ENCODE results near the gene SLC35B1.

The SLC35B1 gene

DNA sequence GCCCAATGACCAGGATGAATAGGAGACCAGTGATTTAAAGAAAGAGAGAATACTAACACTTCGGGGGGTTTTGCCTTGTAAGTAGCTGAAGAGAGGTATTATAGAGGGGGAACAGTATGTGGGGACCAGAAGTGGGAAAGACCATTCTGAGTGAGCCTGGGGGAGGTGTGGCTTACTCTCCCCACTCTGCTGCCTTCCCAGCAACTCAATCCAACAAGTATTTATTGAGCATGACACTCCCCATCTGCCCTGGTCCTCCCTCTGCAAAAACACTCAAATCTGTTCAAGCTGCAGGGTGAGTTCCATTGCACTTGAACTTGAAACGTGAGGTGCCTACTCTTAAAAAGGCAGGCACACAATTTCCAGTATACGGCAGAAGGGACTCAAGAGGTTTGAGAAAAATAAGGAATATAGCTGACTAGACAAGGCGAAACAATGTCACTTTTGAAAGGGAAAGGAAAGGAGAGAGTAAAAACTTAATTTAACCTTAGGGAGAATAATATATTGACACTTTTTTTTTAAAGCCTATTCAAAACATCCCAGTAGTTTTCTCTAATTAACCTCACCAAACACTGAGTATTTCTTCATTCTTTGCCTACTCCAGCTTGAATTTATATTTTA is 48.0 kb upstream of the SLC35B1 start:
- Histone ChIP-seq H3K9me3 (ENCODE audit: insufficient read depth, low read length) (no peaks in the 10 kb centered on the region), H4K20me1 (ENCODE audit: insufficient read depth, low read length) (0 out of 2 replicates have a peak, but pooled peaks cover 2% of the 10 kb centered on the region), H3K9ac (ENCODE audit: low read length) (no peak overlapping the region), H2AFZ (ENCODE audit: low read depth, low read length) (no peak overlapping the region), H3K4me2 (ENCODE audit: low read length) (no peak overlapping the region), H3K4me3 (ENCODE audit: low read length) (no peak overlapping the region), H3K36me3 (replicated peaks; ENCODE audit: low read depth, low read length) (no peaks in the 10 kb centered on the region), H3K4me1 (ENCODE audit: low read length) (peaks cover 2% of the 10 kb centered on the region), H3K27ac (ENCODE audit: low read length) (no peak overlapping the region), H3K27me3 (ENCODE audit: low read depth, low read length) (no peaks in the 10 kb centered on the region), H3K79me2 (ENCODE audit: low read length) (no peaks in the 10 kb centered on the region)
- TF ChIP-seq, protein P1, sequence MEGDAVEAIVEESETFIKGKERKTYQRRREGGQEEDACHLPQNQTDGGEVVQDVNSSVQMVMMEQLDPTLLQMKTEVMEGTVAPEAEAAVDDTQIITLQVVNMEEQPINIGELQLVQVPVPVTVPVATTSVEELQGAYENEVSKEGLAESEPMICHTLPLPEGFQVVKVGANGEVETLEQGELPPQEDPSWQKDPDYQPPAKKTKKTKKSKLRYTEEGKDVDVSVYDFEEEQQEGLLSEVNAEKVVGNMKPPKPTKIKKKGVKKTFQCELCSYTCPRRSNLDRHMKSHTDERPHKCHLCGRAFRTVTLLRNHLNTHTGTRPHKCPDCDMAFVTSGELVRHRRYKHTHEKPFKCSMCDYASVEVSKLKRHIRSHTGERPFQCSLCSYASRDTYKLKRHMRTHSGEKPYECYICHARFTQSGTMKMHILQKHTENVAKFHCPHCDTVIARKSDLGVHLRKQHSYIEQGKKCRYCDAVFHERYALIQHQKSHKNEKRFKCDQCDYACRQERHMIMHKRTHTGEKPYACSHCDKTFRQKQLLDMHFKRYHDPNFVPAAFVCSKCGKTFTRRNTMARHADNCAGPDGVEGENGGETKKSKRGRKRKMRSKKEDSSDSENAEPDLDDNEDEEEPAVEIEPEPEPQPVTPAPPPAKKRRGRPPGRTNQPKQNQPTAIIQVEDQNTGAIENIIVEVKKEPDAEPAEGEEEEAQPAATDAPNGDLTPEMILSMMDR (IDR thresholded peaks at IDR 0.05; ENCODE audit: low read depth, low read length) = no peak
- TF ChIP-seq EZH2phosphoT487 (IDR thresholded peaks at IDR 0.05; ENCODE audit: low read depth) = no peak

DNA sequence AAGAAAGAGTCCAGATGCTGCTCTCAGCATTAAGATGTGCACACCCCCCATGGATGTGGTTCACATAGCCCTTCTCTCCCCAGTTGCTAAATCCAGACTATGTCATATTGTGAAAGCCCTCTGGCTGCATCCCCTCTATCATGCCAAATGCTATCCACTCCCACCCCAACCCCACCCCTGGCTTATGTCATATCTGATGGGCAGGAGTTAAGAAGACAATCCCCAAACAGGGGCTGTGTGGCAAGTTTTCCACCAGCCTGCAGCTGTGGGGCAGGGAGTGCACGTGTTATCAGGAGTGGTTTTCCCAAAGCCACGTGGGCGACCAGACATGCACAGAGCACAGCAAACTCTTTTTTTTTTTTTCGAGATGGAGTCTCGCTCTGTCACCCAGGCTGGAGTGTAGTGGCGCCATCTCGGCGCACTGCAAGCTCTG is 46.2 kb upstream of the SLC35B1 start:
- no peak overlapping the region for H3K9ac ChIP-seq (ENCODE audit: low read length)
- no peak overlapping the region for H3K27ac ChIP-seq (ENCODE audit: low read length)
- H3K9me3 ChIP-seq (ENCODE audit: insufficient read depth, low read length) = no peaks in the 10 kb centered on the region
- no peaks in the 10 kb centered on the region for H3K36me3 ChIP-seq (replicated peaks; ENCODE audit: low read depth, low read length)
- H3K4me3 ChIP-seq (ENCODE audit: low read length) = no peak overlapping the region
- peaks cover 2% of the 10 kb centered on the region for H3K4me1 ChIP-seq (ENCODE audit: low read length)
- no peak for TF ChIP-seq EZH2phosphoT487 (IDR thresholded peaks at IDR 0.05; ENCODE audit: low read depth)
- TF ChIP-seq, protein P1 (IDR thresholded peaks at IDR 0.05; ENCODE audit: low read depth, low read length) = no peak
- no peak overlapping the region for H3K4me2 ChIP-seq (ENCODE audit: low read length)
- H4K20me1 ChIP-seq (ENCODE audit: insufficient read depth, low read length) = no peaks in the 10 kb centered on the region
- H2AFZ ChIP-seq (ENCODE audit: low read depth, low read length) = no peak overlapping the region
- no peaks in the 10 kb centered on the region for H3K79me2 ChIP-seq (ENCODE audit: low read length)
- H3K27me3 ChIP-seq (ENCODE audit: low read depth, low read length) = no peaks in the 10 kb centered on the region

DNA sequence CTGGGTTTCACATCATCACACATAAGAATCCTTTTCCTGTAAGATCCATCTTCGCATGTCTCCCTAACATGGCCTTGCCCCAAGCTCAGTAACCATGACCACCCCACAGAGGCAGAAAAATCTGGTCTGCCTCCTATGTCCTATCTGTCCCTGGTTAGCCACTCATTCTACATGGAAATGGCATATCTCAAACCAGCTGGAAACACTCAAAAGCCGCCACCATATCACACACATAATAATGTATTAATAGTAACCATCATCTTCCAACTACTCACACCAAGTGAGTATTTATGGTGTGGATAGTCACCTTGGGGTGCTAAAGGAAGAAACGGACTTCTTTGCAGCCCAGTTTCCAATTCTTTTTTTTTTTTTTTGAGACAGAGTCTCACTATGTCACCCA is 44.7 kb upstream of the SLC35B1 start:
- Histone ChIP-seq H3K27ac (ENCODE audit: low read length) (no peak overlapping the region), H2AFZ (ENCODE audit: low read depth, low read length) (no peak overlapping the region), H3K4me1 (ENCODE audit: low read length) (peaks cover 11% of the 10 kb centered on the region), H3K27me3 (ENCODE audit: low read depth, low read length) (no peaks in the 10 kb centered on the region), H3K9ac (ENCODE audit: low read length) (no peak overlapping the region), H3K79me2 (ENCODE audit: low read length) (no peaks in the 10 kb centered on the region), H3K4me3 (ENCODE audit: low read length) (no peak overlapping the region), H3K9me3 (ENCODE audit: insufficient read depth, low read length) (no peaks in the 10 kb centered on the region), H3K4me2 (ENCODE audit: low read length) (no peak overlapping the region), H4K20me1 (ENCODE audit: insufficient read depth, low read length) (peaks cover 2% of the 10 kb centered on the region; the same call in 1 of the 2 replicates), H3K36me3 (replicated peaks; ENCODE audit: low read depth, low read length) (no peaks in the 10 kb centered on the region)
- TF ChIP-seq, protein P1 (IDR thresholded peaks at IDR 0.05; ENCODE audit: low read depth, low read length) = no peak
- TF ChIP-seq EZH2phosphoT487 (IDR thresholded peaks at IDR 0.05; ENCODE audit: low read depth) = no peak

DNA sequence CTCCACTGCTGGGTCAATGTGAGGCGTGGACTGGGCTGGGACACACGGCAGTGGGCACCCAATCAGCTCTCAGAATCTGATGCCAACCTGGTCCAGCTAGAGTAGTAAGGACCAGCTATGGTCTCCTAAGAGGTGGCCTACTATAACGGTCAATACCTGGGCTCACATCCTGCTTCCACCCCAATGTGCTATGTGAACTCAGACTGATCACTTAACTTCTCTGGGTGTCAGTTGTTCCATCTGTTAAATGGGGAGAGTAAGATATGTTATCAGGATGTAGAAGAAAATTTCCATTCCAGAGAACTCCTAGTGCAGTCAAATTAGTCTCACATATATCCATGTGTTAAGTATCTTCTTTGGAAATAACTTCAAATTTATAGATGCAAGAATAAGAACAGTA is 42.0 kb upstream of the SLC35B1 start:
- Histone ChIP-seq H3K9me3 (ENCODE audit: insufficient read depth, low read length) (no peaks in the 10 kb centered on the region), H3K27me3 (ENCODE audit: low read depth, low read length) (no peaks in the 10 kb centered on the region), H3K27ac (ENCODE audit: low read length) (no peak overlapping the region), H3K9ac (ENCODE audit: low read length) (no peak overlapping the region), H3K36me3 (replicated peaks; ENCODE audit: low read depth, low read length) (no peaks in the 10 kb centered on the region), H3K4me3 (ENCODE audit: low read length) (no peak overlapping the region), H3K4me1 (ENCODE audit: low read length) (peaks cover 35% of the 10 kb centered on the region), H3K4me2 (ENCODE audit: low read length) (no peak overlapping the region), H2AFZ (ENCODE audit: low read depth, low read length) (no peak overlapping the region), H3K79me2 (ENCODE audit: low read length) (no peaks in the 10 kb centered on the region), H4K20me1 (ENCODE audit: insufficient read depth, low read length) (peaks cover 2% of the 10 kb centered on the region; the same call in 1 of the 2 replicates)
- TF ChIP-seq EZH2phosphoT487 (IDR thresholded peaks at IDR 0.05; ENCODE audit: low read depth) = no peak
- TF ChIP-seq, protein P1 (IDR thresholded peaks at IDR 0.05; ENCODE audit: low read depth, low read length) = no peak
